ENCODE data around the gene PLET1. TPM values are rescaled to one million over a fixed set of nuclear protein-coding genes. Genes with fewer than 3 reads are reported as not detected.

Gene PLET1, protein sequence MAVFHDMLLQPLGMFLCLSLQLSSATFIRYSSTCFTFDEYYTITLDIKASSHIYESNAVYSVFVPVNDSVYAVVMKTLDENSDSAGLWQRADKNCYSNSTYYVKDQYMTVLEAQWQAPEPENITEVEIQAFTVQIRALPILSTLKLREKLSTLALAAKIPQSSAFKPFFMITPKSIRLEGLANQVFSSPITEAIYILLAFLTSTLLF
- total RNA-seq: not detected in 3 replicates
- long read RNA-seq: 0 reads

DNA sequence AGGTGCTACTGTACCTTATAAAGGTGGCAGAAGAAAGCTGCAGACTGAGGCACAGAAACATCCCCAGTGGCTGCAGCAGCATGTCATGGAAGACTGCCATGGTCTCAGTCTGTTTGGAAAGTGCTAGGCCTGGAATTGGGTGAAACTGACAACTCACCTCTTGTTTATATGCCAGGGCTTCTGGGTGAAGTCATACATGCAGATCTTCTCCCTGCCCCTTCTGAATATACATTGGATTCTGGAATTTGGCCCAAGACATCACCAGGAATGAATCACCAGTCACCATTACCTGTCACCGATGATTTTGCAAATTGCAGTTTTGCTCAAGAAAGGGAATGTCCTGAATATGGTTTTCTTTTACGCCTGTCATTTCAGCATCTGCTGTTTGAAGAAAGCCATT lies at the start of gene PLET1:
PLET1 (minus strand) TSS at position 371 of the 400 bp plus-strand sequence; CDS start at position 100, 271 bp downstream.
- no peaks in the 10 kb centered on the region for H3K9me3 Mint-ChIP-seq (ENCODE audit: low read depth)
- no peak within 1 kb of the TSS for H3K4me3 Mint-ChIP-seq (ENCODE audit: unreplicated experiment)
- no peak within 1 kb of the TSS for H3K27ac Mint-ChIP-seq (ENCODE audit: unreplicated experiment)
- H3K4me1 Mint-ChIP-seq (ENCODE audit: low read depth): peaks cover 1% of the 10 kb centered on the region
- DNase-seq (ENCODE audit: low spot score): no peak
- H3K27me3 Mint-ChIP-seq (ENCODE audit: low read depth): no peaks in the 10 kb centered on the region
- TF ChIP-seq, protein P1, sequence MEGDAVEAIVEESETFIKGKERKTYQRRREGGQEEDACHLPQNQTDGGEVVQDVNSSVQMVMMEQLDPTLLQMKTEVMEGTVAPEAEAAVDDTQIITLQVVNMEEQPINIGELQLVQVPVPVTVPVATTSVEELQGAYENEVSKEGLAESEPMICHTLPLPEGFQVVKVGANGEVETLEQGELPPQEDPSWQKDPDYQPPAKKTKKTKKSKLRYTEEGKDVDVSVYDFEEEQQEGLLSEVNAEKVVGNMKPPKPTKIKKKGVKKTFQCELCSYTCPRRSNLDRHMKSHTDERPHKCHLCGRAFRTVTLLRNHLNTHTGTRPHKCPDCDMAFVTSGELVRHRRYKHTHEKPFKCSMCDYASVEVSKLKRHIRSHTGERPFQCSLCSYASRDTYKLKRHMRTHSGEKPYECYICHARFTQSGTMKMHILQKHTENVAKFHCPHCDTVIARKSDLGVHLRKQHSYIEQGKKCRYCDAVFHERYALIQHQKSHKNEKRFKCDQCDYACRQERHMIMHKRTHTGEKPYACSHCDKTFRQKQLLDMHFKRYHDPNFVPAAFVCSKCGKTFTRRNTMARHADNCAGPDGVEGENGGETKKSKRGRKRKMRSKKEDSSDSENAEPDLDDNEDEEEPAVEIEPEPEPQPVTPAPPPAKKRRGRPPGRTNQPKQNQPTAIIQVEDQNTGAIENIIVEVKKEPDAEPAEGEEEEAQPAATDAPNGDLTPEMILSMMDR (IDR thresholded peaks at IDR 0.05): no peak
- no peaks in the 10 kb centered on the region for H3K36me3 Mint-ChIP-seq (ENCODE audit: low read depth)

DNA sequence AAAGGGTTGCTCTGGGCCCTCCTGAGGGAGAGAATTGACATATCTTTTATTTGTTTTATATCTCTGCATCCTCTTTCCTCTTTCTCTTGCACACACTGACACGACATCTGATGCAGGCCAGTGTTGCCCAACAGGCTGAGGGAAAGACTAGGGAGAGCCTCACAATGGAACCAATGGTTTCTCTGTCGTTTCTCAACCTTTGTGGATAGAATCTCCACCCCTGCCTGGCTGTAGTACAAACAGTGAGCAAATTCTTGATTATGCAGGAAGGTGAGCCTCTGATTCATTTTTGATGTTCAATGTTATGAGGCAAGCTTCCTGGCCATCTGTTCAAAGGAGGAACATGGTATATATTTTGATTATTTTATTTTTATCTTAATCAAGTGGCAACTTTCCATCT lies 49.8 kb upstream of the PLET1 start:
- DNase-seq (ENCODE audit: low spot score): no peak
- no peaks in the 10 kb centered on the region for H3K27me3 Mint-ChIP-seq (ENCODE audit: low read depth)
- H3K9me3 Mint-ChIP-seq (ENCODE audit: low read depth): peaks cover 7% of the 10 kb centered on the region
- TF ChIP-seq, protein P1 (IDR thresholded peaks at IDR 0.05): no peak
- peaks cover 3% of the 10 kb centered on the region for H3K4me1 Mint-ChIP-seq (ENCODE audit: low read depth)
- peaks cover 9% of the 10 kb centered on the region for H3K36me3 Mint-ChIP-seq (ENCODE audit: low read depth)
- no peak overlapping the region for H3K27ac Mint-ChIP-seq (ENCODE audit: unreplicated experiment)
- no peak overlapping the region for H3K4me3 Mint-ChIP-seq (ENCODE audit: unreplicated experiment)

DNA sequence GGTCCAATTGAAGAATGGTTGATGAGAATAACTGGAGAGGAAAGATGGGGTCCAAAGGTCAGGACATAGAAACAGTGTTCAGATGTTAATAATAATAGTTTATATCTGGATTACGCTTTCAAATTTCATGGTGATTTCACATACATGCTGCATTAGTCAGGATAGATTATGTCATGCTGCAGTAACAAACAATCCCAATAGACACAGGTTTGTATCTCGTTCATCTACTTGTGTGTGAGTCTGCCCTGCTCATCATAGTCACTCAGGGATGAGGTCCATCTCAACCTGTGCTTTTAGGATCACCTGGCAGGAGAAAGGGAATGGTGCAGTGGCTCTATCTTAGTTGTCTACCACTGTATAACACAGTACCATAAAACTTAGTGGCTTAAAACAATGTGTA lies 48.0 kb upstream of the PLET1 start:
- Mint-ChIP-seq H3K4me3 (ENCODE audit: unreplicated experiment) (no peak overlapping the region), H3K27me3 (ENCODE audit: low read depth) (no peaks in the 10 kb centered on the region)

DNA sequence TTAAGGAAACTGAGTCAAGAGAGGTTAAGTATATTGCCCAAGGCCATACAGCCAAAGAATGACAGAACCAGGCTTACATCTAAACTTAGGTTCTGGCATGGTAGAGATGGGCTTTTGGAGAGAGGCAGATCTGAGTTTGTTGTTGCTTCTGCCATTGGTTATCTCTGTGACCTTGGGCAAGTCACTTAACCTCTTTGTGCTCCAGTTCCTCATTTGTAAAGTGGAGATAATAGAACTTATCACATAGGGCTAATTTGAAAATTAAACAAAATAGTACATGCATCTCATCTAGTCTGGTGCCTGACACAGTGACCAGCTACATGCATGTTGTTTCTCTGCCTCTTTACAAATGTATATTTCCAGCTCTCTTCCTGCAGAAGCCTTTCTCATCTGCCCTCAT lies 47.0 kb upstream of the PLET1 start:
- Mint-ChIP-seq H3K27ac (ENCODE audit: unreplicated experiment) (no peak overlapping the region), H3K9me3 (ENCODE audit: low read depth) (peaks cover 7% of the 10 kb centered on the region)

More for the DNA sequence above, 48.0 kb upstream of the PLET1 start:
- Mint-ChIP-seq H3K4me1 (ENCODE audit: low read depth) (peaks cover 7% of the 10 kb centered on the region), H3K27ac (ENCODE audit: unreplicated experiment) (no peak overlapping the region), H3K9me3 (ENCODE audit: low read depth) (peaks cover 7% of the 10 kb centered on the region), H3K36me3 (ENCODE audit: low read depth) (peaks cover 9% of the 10 kb centered on the region)
- TF ChIP-seq, protein P1 (IDR thresholded peaks at IDR 0.05): no peak
- DNase-seq (ENCODE audit: low spot score): no peak

DNA sequence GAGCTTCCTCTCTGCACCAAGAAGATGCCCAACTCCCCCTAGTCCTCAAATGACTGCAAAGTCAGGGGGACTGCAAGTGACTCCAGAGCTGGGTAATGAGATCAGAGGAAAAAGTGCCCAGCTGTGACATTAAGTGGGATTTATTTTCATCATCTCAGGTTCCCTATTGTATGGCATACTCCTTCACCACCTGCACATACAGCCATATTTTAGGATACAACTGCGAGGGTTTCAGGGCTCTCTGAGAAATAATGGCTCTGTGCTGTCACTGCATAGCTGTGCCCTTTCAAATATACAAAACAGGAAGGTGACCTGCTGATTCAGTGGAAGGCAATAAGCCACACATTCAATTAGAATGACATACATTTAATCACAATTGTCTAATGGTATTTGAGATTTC lies 45.6 kb upstream of the PLET1 start:
- Mint-ChIP-seq H3K4me1 (ENCODE audit: low read depth) (peaks cover 28% of the 10 kb centered on the region), H3K27me3 (ENCODE audit: low read depth) (no peaks in the 10 kb centered on the region), H3K9me3 (ENCODE audit: low read depth) (peaks cover 7% of the 10 kb centered on the region), H3K36me3 (ENCODE audit: low read depth) (peaks cover 8% of the 10 kb centered on the region), H3K4me3 (ENCODE audit: unreplicated experiment) (no peak overlapping the region), H3K27ac (ENCODE audit: unreplicated experiment) (no peak overlapping the region)
- TF ChIP-seq, protein P1 (IDR thresholded peaks at IDR 0.05): no peak
- DNase-seq (ENCODE audit: low spot score): no peak

More for the DNA sequence above, 47.0 kb upstream of the PLET1 start:
- H3K4me1 Mint-ChIP-seq (ENCODE audit: low read depth): peaks cover 18% of the 10 kb centered on the region
- TF ChIP-seq, protein P1 (IDR thresholded peaks at IDR 0.05): no peak
- H3K27me3 Mint-ChIP-seq (ENCODE audit: low read depth): no peaks in the 10 kb centered on the region
- no peak for DNase-seq (ENCODE audit: low spot score)
- no peak overlapping the region for H3K4me3 Mint-ChIP-seq (ENCODE audit: unreplicated experiment)
- peaks cover 9% of the 10 kb centered on the region for H3K36me3 Mint-ChIP-seq (ENCODE audit: low read depth)

Measured in chondrocyte (in vitro differentiated cells).